GM06990 (cell line): ENCODE measurements around the gene CSNK1D.

Source experiments
- DNase-seq: peaks from one replicate; pipeline ENCODE4 v3.0.0-alpha.2; 2011; ENCODE audit not compliant: insufficient read length; ENCODE audit errors: extremely low read depth
- H3K27me3 ChIP-seq: replicated peaks from 2 replicates; pipeline ENCODE4 v1.6.0; 2011; ENCODE audit warnings: low read length; ENCODE audit not compliant: control insufficient read depth, insufficient read depth
- H3K36me3 ChIP-seq: 2 replicates; pipeline ENCODE4 v1.5.1; 2011; ENCODE audit warnings: low read length; ENCODE audit not compliant: control insufficient read depth, insufficient read depth
- H3K4me3 ChIP-seq: replicated peaks from 2 replicates; pipeline ENCODE4 v1.5.1; 2011; ENCODE audit warnings: low read depth, mild to moderate bottlenecking, control low read depth, low read length
- TF ChIP-seq, protein P1 (sequence below): IDR thresholded peaks from 2 replicates; pipeline ENCODE4 v1.5.1; 2011; ENCODE audit warnings: low read length, control low read depth, mild to moderate bottlenecking, inconsistent platforms; ENCODE audit not compliant: insufficient read depth, poor library complexity, severe bottlenecking

The CSNK1D gene

GRCh38 chr17:82320140-82320840, 46.8 kb upstream of the CSNK1D start:
- Histone ChIP-seq H3K4me3 (no peak overlapping the region), H3K27me3 (peaks cover 1% of the 10 kb centered on the region), H3K36me3 (no peaks in the 10 kb centered on the region)
- TF ChIP-seq, protein P1, sequence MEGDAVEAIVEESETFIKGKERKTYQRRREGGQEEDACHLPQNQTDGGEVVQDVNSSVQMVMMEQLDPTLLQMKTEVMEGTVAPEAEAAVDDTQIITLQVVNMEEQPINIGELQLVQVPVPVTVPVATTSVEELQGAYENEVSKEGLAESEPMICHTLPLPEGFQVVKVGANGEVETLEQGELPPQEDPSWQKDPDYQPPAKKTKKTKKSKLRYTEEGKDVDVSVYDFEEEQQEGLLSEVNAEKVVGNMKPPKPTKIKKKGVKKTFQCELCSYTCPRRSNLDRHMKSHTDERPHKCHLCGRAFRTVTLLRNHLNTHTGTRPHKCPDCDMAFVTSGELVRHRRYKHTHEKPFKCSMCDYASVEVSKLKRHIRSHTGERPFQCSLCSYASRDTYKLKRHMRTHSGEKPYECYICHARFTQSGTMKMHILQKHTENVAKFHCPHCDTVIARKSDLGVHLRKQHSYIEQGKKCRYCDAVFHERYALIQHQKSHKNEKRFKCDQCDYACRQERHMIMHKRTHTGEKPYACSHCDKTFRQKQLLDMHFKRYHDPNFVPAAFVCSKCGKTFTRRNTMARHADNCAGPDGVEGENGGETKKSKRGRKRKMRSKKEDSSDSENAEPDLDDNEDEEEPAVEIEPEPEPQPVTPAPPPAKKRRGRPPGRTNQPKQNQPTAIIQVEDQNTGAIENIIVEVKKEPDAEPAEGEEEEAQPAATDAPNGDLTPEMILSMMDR, result no peak
- DNase-seq, result no peak

- Histone ChIP-seq H3K27me3 (no peaks in the 10 kb centered on the region; the same call in 1 of the 2 replicates), H3K4me3 (no peak overlapping the region), H3K36me3 (no peaks in the 10 kb centered on the region)
- DNase-seq, result no peak
- TF ChIP-seq, protein P1, result no peak
Measured at GRCh38 chr17:82319619-82320062, 46.1 kb upstream of the CSNK1D start.

DNA sequence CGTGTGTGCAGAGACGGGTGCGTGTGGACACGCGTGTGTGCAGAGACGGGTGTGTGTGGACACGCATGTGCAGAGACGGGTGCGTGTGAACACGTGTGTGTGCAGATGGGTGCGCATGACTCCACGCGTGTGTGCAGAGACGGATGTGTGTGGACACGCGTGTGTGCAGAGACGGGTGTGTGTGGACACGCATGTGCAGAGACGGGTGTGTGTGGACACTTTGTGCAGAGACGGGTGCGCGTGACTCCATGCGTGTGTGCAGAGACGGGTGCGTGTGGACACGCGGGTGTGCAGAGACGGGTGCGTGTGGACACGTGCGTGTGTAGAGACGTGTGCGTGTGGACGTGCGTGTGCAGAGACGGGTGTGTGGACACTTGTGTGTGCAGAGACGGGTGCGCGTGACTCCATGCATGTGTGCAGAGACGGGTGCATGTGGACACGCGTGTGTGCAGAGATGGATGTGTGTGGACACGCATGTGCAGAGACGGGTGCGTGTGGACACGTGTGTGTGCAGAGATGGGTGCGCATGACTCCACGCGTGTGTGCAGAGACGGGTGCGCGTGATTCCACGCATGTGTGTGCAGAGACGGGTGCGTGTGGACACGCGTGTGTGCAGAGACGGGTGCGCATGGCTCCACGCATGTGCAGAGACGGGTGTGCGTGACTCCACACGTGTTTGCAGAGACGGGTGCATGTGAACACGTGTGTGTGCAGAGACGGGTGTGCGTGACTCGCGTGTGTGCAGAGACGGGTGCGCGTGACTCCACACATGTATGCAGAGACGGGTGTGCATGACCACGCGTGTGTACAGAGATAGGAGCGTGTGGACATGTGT, 45.5 kb upstream of the CSNK1D start:
- Histone ChIP-seq H3K4me3 (no peak overlapping the region), H3K36me3 (no peaks in the 10 kb centered on the region), H3K27me3 (no peaks in the 10 kb centered on the region; the same call in 1 of the 2 replicates)
- TF ChIP-seq, protein P1, result no peak
- no peak for DNase-seq

DNA sequence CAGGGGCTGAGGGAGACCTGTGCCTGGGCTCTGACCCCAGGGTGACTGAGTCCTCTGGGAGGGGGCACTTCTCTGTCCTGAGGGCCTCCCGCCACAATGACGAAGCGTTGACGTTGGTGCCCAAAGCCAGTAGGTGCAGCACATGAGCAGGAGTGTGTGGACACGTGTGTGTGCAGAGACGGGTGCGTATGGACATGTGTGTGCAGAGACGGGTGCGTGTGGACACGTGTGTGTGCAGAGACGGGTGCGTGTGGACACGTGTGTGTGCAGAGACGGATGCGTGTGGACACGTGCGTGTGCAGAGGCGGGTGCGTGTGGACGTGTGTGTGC, 44.6 kb upstream of the CSNK1D start:
- no peak for DNase-seq
- no peak overlapping the region for H3K4me3 ChIP-seq
- H3K36me3 ChIP-seq, result no peaks in the 10 kb centered on the region
- no peaks in the 10 kb centered on the region; the same call in 1 of the 2 replicates for H3K27me3 ChIP-seq
- TF ChIP-seq, protein P1, result no peak

DNA sequence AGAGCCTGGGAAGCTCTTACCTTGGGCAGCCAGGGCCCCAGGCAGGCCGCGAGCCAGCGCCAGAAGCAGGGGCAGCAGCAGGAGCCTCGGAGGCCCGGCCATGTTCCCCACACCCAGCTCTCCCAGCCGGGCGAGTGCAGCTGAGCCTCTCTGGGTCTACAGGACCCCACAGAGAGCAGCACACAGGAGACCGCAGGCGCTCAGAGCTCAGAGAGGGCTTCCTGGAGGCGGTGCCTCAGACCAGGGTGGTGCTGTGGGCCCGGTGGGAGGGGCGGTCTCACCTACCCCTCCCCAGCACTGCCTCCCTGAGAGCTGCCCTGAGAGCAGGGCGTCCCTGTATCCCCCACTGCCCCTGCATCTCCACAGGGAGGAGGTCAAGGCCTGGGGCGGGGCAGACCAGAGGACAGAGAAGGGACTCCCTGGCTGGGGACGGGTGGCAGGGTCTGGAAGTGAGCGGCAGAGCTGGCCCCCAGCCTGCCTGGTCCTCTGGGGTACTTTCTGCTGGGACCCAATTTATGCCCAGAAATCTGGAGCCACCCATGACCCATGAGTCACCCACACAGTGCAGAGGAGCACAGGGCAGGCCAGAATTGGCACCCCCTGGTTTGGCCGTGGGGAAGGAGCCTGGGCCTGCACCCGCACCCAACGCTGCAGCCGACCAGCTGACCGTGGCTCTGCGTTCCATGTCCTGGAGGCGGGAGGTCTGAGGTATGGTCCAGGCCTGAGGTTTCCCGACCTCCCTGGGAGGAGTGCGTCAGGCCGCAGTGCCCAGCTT, 44.1 kb upstream of the CSNK1D start, which contains the start of gene CD7:
TSS of gene CD7 (minus strand) at position 215 of the 775 bp plus-strand sequence. CDS start at position 102, 113 bp downstream.
- TF ChIP-seq, protein P1, result no peak
- H3K27me3 ChIP-seq, result no peaks in the 10 kb centered on the region; the same call in 1 of the 2 replicates
- H3K4me3 ChIP-seq, result no peak within 1 kb of the TSS
- no peaks in the 10 kb centered on the region for H3K36me3 ChIP-seq
- DNase-seq, result no peak
